H9 (cell line): Measurements from ENCODE around the gene COA1. TPM values are rescaled to one million over a fixed set of nuclear protein-coding genes. Genes with fewer than 3 reads are reported as not detected.

ENCODE experiments used
- DNase-seq: peaks from one replicate; pipeline ENCODE4 v3.0.0-alpha.2; 2017
- H2AFZ ChIP-seq: one replicate; pipeline ENCODE4 v1.6.1; 2013; ENCODE audit warnings: mild to moderate bottlenecking, low read length, control low read depth, moderate library complexity
- H2AK5ac ChIP-seq: 2 replicates; pipeline ENCODE4 v1.6.1; 2013; ENCODE audit warnings: low read length, control low read depth, mixed read lengths; ENCODE audit not compliant: insufficient read length
- H2BK120ac ChIP-seq: one replicate; pipeline ENCODE4 v1.6.1; 2013; ENCODE audit warnings: low read depth, mild to moderate bottlenecking, low read length, control low read depth, inconsistent platforms; ENCODE audit not compliant: poor library complexity, severe bottlenecking
- H2BK12ac ChIP-seq: 2 replicates; pipeline ENCODE4 v1.6.1; 2013; ENCODE audit warnings: low read length, control low read depth, mixed read lengths, low read depth; ENCODE audit not compliant: insufficient read length
- H2BK15ac ChIP-seq: 2 replicates; pipeline ENCODE4 v1.6.1; 2013; ENCODE audit warnings: low read depth, low read length, control low read depth
- H2BK20ac ChIP-seq: one replicate; pipeline ENCODE4 v1.6.1; 2013; ENCODE audit warnings: low read depth, mild to moderate bottlenecking, low read length, control low read depth, inconsistent platforms; ENCODE audit not compliant: poor library complexity, severe bottlenecking
- H2BK5ac ChIP-seq: 2 replicates; pipeline ENCODE4 v1.6.1; 2013; ENCODE audit warnings: low read length, control low read depth, mixed read lengths; ENCODE audit not compliant: insufficient read length
- H3K14ac ChIP-seq: 2 replicates; pipeline ENCODE4 v1.6.1; 2013; ENCODE audit warnings: low read length, control low read depth; ENCODE audit not compliant: insufficient read depth
- H3K18ac ChIP-seq: 2 replicates; pipeline ENCODE4 v1.6.1; 2013; ENCODE audit warnings: low read depth, mild to moderate bottlenecking, mixed read lengths, low read length, control low read depth; ENCODE audit not compliant: insufficient read length
- H3K23ac ChIP-seq: 2 replicates; pipeline ENCODE4 v1.6.1; 2013; ENCODE audit warnings: low read length, control low read depth, mixed read lengths, low read depth; ENCODE audit not compliant: insufficient read length
- H3K23me2 ChIP-seq: 2 replicates; pipeline ENCODE4 v1.6.1; 2013; ENCODE audit warnings: low read depth, mild to moderate bottlenecking, mixed read lengths, low read length, control low read depth; ENCODE audit not compliant: insufficient read length, poor library complexity, severe bottlenecking
- H3K27ac ChIP-seq: 2 replicates; pipeline ENCODE4 v1.5.1; 2013; ENCODE audit warnings: low read length, control low read depth, mixed read lengths, low read depth; ENCODE audit not compliant: insufficient read length
- H3K27me3 ChIP-seq: 2 replicates; pipeline ENCODE4 v1.6.1; 2013; ENCODE audit warnings: low read length, control low read depth, inconsistent platforms; ENCODE audit not compliant: insufficient read depth
- H3K4ac ChIP-seq: 2 replicates; pipeline ENCODE4 v1.6.1; 2013; ENCODE audit warnings: low read depth, mild to moderate bottlenecking, control low read depth, inconsistent platforms, low read length, moderate library complexity
- H3K4me1 ChIP-seq: 2 replicates; pipeline ENCODE4 v1.6.1; 2013; ENCODE audit warnings: low read length, control low read depth, inconsistent platforms; ENCODE audit not compliant: insufficient read depth
- H3K4me2 ChIP-seq: 2 replicates; pipeline ENCODE4 v1.6.1; 2013; ENCODE audit warnings: low read length, control low read depth, mixed read lengths; ENCODE audit not compliant: insufficient read length, insufficient read depth
- H3K56ac ChIP-seq: 2 replicates; pipeline ENCODE4 v1.6.1; 2013; ENCODE audit warnings: low read depth, mild to moderate bottlenecking, mixed read lengths, low read length, control low read depth; ENCODE audit not compliant: insufficient read length
- H3K79me1 ChIP-seq: 2 replicates; pipeline ENCODE4 v1.6.1; 2013; ENCODE audit warnings: low read depth, mild to moderate bottlenecking, moderate library complexity, low read length, control low read depth, inconsistent platforms; ENCODE audit not compliant: insufficient read depth, poor library complexity, severe bottlenecking
- H3K79me2 ChIP-seq: 2 replicates; pipeline ENCODE4 v1.6.1; 2013; ENCODE audit warnings: low read length, control low read depth, inconsistent platforms; ENCODE audit not compliant: insufficient read depth
- H3K9ac ChIP-seq: 2 replicates; pipeline ENCODE4 v1.6.1; 2013; ENCODE audit warnings: low read length, control low read depth, mixed read lengths; ENCODE audit not compliant: insufficient read length; ENCODE audit errors: extremely low read depth
- H3K9me3 ChIP-seq: one replicate; pipeline ENCODE4 v1.6.1; 2013; ENCODE audit warnings: low read depth, low read length, inconsistent platforms; ENCODE audit not compliant: control insufficient read depth
- H3T11ph ChIP-seq: one replicate; pipeline ENCODE4 v1.6.1; 2013; ENCODE audit warnings: mild to moderate bottlenecking, low read length, control low read depth, inconsistent platforms
- H4K20me1 ChIP-seq: one replicate; pipeline ENCODE4 v1.6.1; 2013; ENCODE audit not compliant: control insufficient read depth, insufficient read length, insufficient read depth
- H4K5ac ChIP-seq: 2 replicates; pipeline ENCODE4 v1.6.1; 2013; ENCODE audit warnings: low read depth, mild to moderate bottlenecking, mixed read lengths, low read length, control low read depth; ENCODE audit not compliant: insufficient read length
- H4K8ac ChIP-seq: replicated peaks from 2 replicates; pipeline ENCODE4 v1.6.1; 2013; ENCODE audit warnings: low read length, control low read depth, mixed read lengths, low read depth; ENCODE audit not compliant: insufficient read length
- H4K91ac ChIP-seq: 2 replicates; pipeline ENCODE4 v1.6.1; 2013; ENCODE audit warnings: low read depth, mild to moderate bottlenecking, moderate library complexity, mixed read lengths, low read length, control low read depth; ENCODE audit not compliant: insufficient read length
- H3K27ac Mint-ChIP-seq, 3 experiments: 2 replicates in 2 of 3; 3 replicates in 1 of 3; pipeline ENCODE4 v1.8.0; 2020 to 2021; ENCODE audit warnings: mixed read lengths in 3 of 3, mild to moderate bottlenecking in 1 of 3, moderate library complexity in 1 of 3
- H3K27me3 Mint-ChIP-seq: 2 replicates; pipeline ENCODE4 v1.8.0; 2021; ENCODE audit warnings: low read depth, mild to moderate bottlenecking, moderate library complexity, mixed read lengths
- H3K36me3 Mint-ChIP-seq, 3 experiments: 2 replicates in 2 of 3; 3 replicates in 1 of 3; pipeline ENCODE4 v1.8.0; 2020 to 2021; ENCODE audit warnings: low read depth in 3 of 3, mixed read lengths in 3 of 3; ENCODE audit not compliant: insufficient read depth in 1 of 3
- H3K4me1 Mint-ChIP-seq, 2 experiments: 2 replicates each; pipeline ENCODE4 v1.8.0; 2020; ENCODE audit warnings: mixed read lengths in 2 of 2
- H3K4me3 Mint-ChIP-seq, 2 experiments: 2 replicates in 1 of 2; 3 replicates in 1 of 2; pipeline ENCODE4 v1.8.0; 2020 to 2021; ENCODE audit warnings: mild to moderate bottlenecking in 2 of 2, mixed read lengths in 2 of 2, moderate library complexity in 1 of 2
- H3K9me3 Mint-ChIP-seq, 2 experiments: 2 replicates in 1 of 2; 3 replicates in 1 of 2; pipeline ENCODE4 v1.8.0; 2020; ENCODE audit warnings: mild to moderate bottlenecking in 2 of 2, mixed read lengths in 2 of 2, moderate library complexity in 1 of 2
- WGBS: extraction: QIAGEN DNeasy Blood & Tissue Kit; methylation state at CpG from one replicate; pipeline ENCODE4 v1.1.7; 2013; ENCODE audit warnings: missing lambda C conversion rate, low lambda C conversion rate, mixed read lengths; ENCODE audit not compliant: insufficient read length; ENCODE audit errors: extremely low coverage; 5-methylcytosine and 5-hydroxymethylcytosine counted together
- total RNA-seq: library from RNA; stranded (reverse); gene quantifications from 2 replicates; pipeline ENCODE4 v1.2.1, GENCODE V29; 2021
- TF ChIP-seq, protein P1 (sequence below): fragments of 200-600 bp; sonication (generic); conservative IDR thresholded peaks from 3 replicates; pipeline ENCODE4 v1.8.0; 2021; ENCODE audit warnings: antibody characterized with exemption, mild to moderate bottlenecking

The COA1 gene
- total RNA-seq, 1 experiment from 2014 or later, result 138 TPM

DNA sequence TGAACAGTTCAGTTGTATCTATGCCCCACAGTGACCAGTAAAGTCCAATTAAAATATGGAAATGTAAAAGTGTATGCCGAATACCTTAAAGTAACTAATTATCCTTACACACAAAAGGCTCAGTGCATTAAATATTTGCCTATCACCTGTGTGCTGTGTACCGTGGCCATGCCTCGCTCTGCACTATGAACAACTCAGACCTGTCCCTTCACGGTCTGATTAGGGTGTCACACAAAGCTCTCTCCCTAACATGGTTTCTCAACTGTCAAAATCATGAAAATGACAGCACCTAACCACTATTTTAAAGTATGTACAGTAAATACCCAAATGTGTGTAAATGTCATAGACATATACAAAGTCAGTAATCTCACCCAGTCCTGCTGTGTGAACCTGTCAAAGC is 103.3 kb downstream of the COA1 start:
- Histone ChIP-seq H3K14ac (no peak overlapping the region), H3K23ac (no peak overlapping the region), H3K9me3 (no peaks in the 10 kb centered on the region), H3K23me2 (no peaks in the 10 kb centered on the region), H2AK5ac (no peak overlapping the region), H4K5ac (no peak overlapping the region), H2BK120ac (no peak overlapping the region), H3K56ac (no peak overlapping the region), H3T11ph (no peak overlapping the region), H2BK20ac (no peak overlapping the region), H3K79me2 (no peaks in the 10 kb centered on the region), H3K27me3 (no peaks in the 10 kb centered on the region), H3K9ac (no peak overlapping the region), H3K4me2 (no peak overlapping the region), H3K4me1 (no peaks in the 10 kb centered on the region; the same call in 1 of the 2 replicates), H2AFZ (no peak overlapping the region), H2BK5ac (no peak overlapping the region), H4K8ac (no peak overlapping the region), H3K79me1 (no peaks in the 10 kb centered on the region), H3K18ac (no peak overlapping the region), H4K20me1 (no peaks in the 10 kb centered on the region), H3K27ac (no peak overlapping the region), H2BK15ac (no peak overlapping the region), H4K91ac (no peak overlapping the region), H2BK12ac (no peak overlapping the region), H3K4ac (no peak overlapping the region)
- TF ChIP-seq, protein P1, sequence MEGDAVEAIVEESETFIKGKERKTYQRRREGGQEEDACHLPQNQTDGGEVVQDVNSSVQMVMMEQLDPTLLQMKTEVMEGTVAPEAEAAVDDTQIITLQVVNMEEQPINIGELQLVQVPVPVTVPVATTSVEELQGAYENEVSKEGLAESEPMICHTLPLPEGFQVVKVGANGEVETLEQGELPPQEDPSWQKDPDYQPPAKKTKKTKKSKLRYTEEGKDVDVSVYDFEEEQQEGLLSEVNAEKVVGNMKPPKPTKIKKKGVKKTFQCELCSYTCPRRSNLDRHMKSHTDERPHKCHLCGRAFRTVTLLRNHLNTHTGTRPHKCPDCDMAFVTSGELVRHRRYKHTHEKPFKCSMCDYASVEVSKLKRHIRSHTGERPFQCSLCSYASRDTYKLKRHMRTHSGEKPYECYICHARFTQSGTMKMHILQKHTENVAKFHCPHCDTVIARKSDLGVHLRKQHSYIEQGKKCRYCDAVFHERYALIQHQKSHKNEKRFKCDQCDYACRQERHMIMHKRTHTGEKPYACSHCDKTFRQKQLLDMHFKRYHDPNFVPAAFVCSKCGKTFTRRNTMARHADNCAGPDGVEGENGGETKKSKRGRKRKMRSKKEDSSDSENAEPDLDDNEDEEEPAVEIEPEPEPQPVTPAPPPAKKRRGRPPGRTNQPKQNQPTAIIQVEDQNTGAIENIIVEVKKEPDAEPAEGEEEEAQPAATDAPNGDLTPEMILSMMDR, result no peak
- no peak for DNase-seq
- no peak overlapping the region for H3K4me3 Mint-ChIP-seq
- H3K27ac Mint-ChIP-seq, result no peak overlapping the region
- no peaks in the 10 kb centered on the region for H3K9me3 Mint-ChIP-seq
- peaks cover 3 to 6% of the 10 kb centered on the region in 2 experiments for H3K4me1 Mint-ChIP-seq
- WGBS, result no CpG with 5 or more reads among the region's 4 CpGs
- H3K27me3 Mint-ChIP-seq, result no peaks in the 10 kb centered on the region
- H3K36me3 Mint-ChIP-seq, result peaks cover 0 to 35% (median 10%) of the 10 kb centered on the region in 3 experiments; a peak in 5 of 7 replicates
